GM19452 (cell line): ENCODE results near the gene PSMA5.
"Not testable (repeated sequence)": the region's sequence is repeated elsewhere in the genome, so short reads cannot be mapped to it uniquely, and the experiment has no call there.

Source experiments
- ATAC-seq: cut with Tn5 transposase; IDR thresholded peaks from one replicate; pipeline ENCODE4 v1.9.1; 2021; ENCODE audit not compliant: unreplicated experiment

The PSMA5 gene

GRCh38 chr1:109426281-109427170 lies at the start of gene PSMA5:
Gene PSMA5, minus strand, starts transcription at chr1:109426448. Its CDS starts 118 bp downstream, at chr1:109426330.
- peak; percentile 95 for ATAC-seq

GRCh38 chr1:109475261-109475660 lies 49.0 kb upstream of the PSMA5 start:
- no peak for ATAC-seq

- no peak for ATAC-seq
These were observed 48.4 kb upstream of the PSMA5 start for GRCh38 chr1:109474697-109475096.

GRCh38 chr1:109473284-109474057 lies 47.2 kb upstream of the PSMA5 start:
- not testable (repeated sequence) for ATAC-seq

- no peak for ATAC-seq
These were observed 46.5 kb upstream of the PSMA5 start for GRCh38 chr1:109472779-109473178.

GRCh38 chr1:109470245-109470644 lies 44.0 kb upstream of the PSMA5 start:
- ATAC-seq, result no peak

GRCh38 chr1:109468903-109469302 lies 42.7 kb upstream of the PSMA5 start:
- ATAC-seq, result no peak

GRCh38 chr1:109468061-109468460 lies 41.8 kb upstream of the PSMA5 start:
- no peak for ATAC-seq

- no peak for ATAC-seq
These were observed 41.1 kb upstream of the PSMA5 start for GRCh38 chr1:109467301-109467777.

- ATAC-seq, result no peak
These were observed 40.4 kb upstream of the PSMA5 start, which contains the start of gene SYPL2 for GRCh38 chr1:109466452-109467300. Gene SYPL2, plus strand, starts transcription at chr1:109466546. Its CDS starts 298 bp downstream, at chr1:109466844.

GRCh38 chr1:109466125-109466451 lies 39.8 kb upstream of the PSMA5 start:
- ATAC-seq, result no peak

GRCh38 chr1:109457819-109458218 lies 31.6 kb upstream of the PSMA5 start:
- no peak for ATAC-seq

GRCh38 chr1:109454497-109455133 lies 28.4 kb upstream of the PSMA5 start:
- no peak for ATAC-seq

GRCh38 chr1:109447524-109447923 lies 21.3 kb upstream of the PSMA5 start:
- no peak for ATAC-seq

- not testable (repeated sequence) for ATAC-seq
These were observed 19.9 kb upstream of the PSMA5 start for GRCh38 chr1:109445949-109446695.

- ATAC-seq, result no peak
These were observed 18.1 kb upstream of the PSMA5 start for GRCh38 chr1:109444346-109444745.

GRCh38 chr1:109443476-109443875 lies 17.2 kb upstream of the PSMA5 start:
- ATAC-seq, result no peak

- ATAC-seq, result no peak
These were observed 14.8 kb upstream of the PSMA5 start for GRCh38 chr1:109441069-109441468.

GRCh38 chr1:109438798-109439297 lies 12.6 kb upstream of the PSMA5 start:
- ATAC-seq, result no peak

GRCh38 chr1:109434484-109434883 lies 8.2 kb upstream of the PSMA5 start:
- no peak for ATAC-seq
